CD4-positive, alpha-beta memory T cell (primary cell): ENCODE results near the gene ADGRF1. TPM values are rescaled to one million over a fixed set of nuclear protein-coding genes. Genes with fewer than 3 reads are reported as not detected.

Source experiments
- CTCF ChIA-PET: fragments of 350-600 bp; sonication (Branson Sonifier 250); formaldehyde crosslinking; loops from one replicate; lab custom pipeline; 2021; ENCODE audit warnings: inconsistent platforms; ENCODE audit not compliant: partially characterized antibody; lab: Charles Lee
- POLR2A ChIA-PET: fragments of 350-600 bp; sonication (Branson Sonifier 250); formaldehyde crosslinking; loops from one replicate; lab custom pipeline; 2021; ENCODE audit not compliant: partially characterized antibody; lab: Charles Lee
- DNase-seq, 5 donors: peaks; one replicate each; pipeline versions ENCODE4 v3.0.0 to v3.0.0-alpha.2; 2020 to 2022; ENCODE audit warnings: mixed read lengths in 1 of 5
- H3K27ac ChIP-seq: one replicate; pipeline ENCODE4 v1.7.0; 2013; ENCODE audit warnings: low read depth, low read length
- H3K27me3 ChIP-seq: 2 replicates; pipeline ENCODE4 v1.7.0; 2013; ENCODE audit warnings: mild to moderate bottlenecking, low read length, moderate library complexity; ENCODE audit not compliant: insufficient read depth
- H3K36me3 ChIP-seq: 2 replicates; pipeline ENCODE4 v1.7.0; 2013; ENCODE audit warnings: mild to moderate bottlenecking, low read length, moderate library complexity; ENCODE audit not compliant: insufficient read depth
- H3K4me1 ChIP-seq: 2 replicates; pipeline ENCODE4 v1.7.0; 2013; ENCODE audit warnings: mild to moderate bottlenecking, low read length, moderate library complexity; ENCODE audit not compliant: insufficient read depth
- H3K4me3 ChIP-seq, 2 donors: one replicate each; pipeline ENCODE4 v1.7.0; 2013; ENCODE audit warnings: low read length in 2 of 2, mild to moderate bottlenecking in 1 of 2
- H3K9me3 ChIP-seq, 2 donors: one replicate each; pipeline ENCODE4 v1.7.0; 2013; ENCODE audit warnings: low read length in 2 of 2, control low read depth in 1 of 2; ENCODE audit not compliant: control insufficient read depth in 1 of 2
- H3K27ac Mint-ChIP-seq, 7 donors: one replicate each; pipeline ENCODE4 v1.8.0; 2020 to 2021; ENCODE audit warnings: mixed read lengths in 7 of 7, mild to moderate bottlenecking in 6 of 7, inconsistent platforms in 3 of 7, moderate library complexity in 3 of 7
- H3K27me3 Mint-ChIP-seq, 2 donors: one replicate each; pipeline ENCODE4 v1.8.0; 2020 to 2021; ENCODE audit warnings: mixed read lengths in 2 of 2
- H3K36me3 Mint-ChIP-seq, 2 donors: one replicate each; pipeline ENCODE4 v1.8.0; 2020 to 2021; ENCODE audit warnings: mixed read lengths in 2 of 2, inconsistent platforms in 1 of 2, mild to moderate bottlenecking in 1 of 2
- H3K4me1 Mint-ChIP-seq, 4 donors: one replicate each; pipeline ENCODE4 v1.8.0; 2020 to 2021; ENCODE audit warnings: mixed read lengths in 4 of 4, mild to moderate bottlenecking in 1 of 4
- H3K4me3 Mint-ChIP-seq, 8 donors: one replicate each; pipeline ENCODE4 v1.8.0; 2020 to 2021; ENCODE audit warnings: mixed read lengths in 8 of 8, mild to moderate bottlenecking in 7 of 8, moderate library complexity in 6 of 8, inconsistent platforms in 3 of 8
- H3K9me3 Mint-ChIP-seq, 8 donors: one replicate each; pipeline ENCODE4 v1.8.0; 2020 to 2021; ENCODE audit warnings: mixed read lengths in 8 of 8, mild to moderate bottlenecking in 5 of 8, inconsistent platforms in 3 of 8, moderate library complexity in 1 of 8
- intact Hi-C: fragments of 100-400 bp; cut with micrococcal nuclease; formaldehyde crosslinking; loops from one replicate; pipeline ENCODE4 v1.15.1; 2023
- polyA plus RNA-seq, 2 donors: library from polyadenylated mRNA; unstranded; fragments of 300-500 nt; fragmentation: Illumina TruSeq; gene quantifications; one replicate each; pipeline ENCODE4 v1.2.3, GENCODE V29; 2021
- total RNA-seq, 2 experiments: library from RNA; stranded (reverse); gene quantifications; one replicate each; pipeline ENCODE4 v1.2.3, GENCODE V29; 2021

The ADGRF1 gene
- total and polyA plus RNA-seq, 4 experiments from 2014 or later: not detected

DNA sequence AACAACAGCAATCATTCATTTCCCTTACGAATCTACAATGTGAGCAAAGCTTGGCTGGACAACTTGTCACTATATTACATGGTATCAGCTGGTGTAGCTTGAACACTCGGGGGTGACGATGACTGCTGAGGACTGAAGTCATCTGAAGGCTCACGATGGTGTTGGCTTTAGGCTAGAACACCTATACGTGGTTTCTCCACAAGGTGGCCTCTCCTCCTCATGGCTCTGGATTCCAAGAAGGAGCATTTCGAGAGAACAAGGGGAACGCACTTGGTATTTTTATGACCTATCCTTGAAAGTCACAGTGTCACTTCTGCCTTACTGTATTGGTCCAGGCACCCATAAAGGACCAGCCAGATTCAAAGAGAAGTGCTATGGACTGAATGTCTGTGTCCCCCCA lies 37.5 kb upstream of the ADGRF1 start:
- no peaks in the 10 kb centered on the region for H3K27me3 ChIP-seq
- CTCF ChIA-PET: no interaction called here
- POLR2A ChIA-PET: no interaction called here
- H3K4me3 Mint-ChIP-seq: no peak overlapping the region
- no peak overlapping the region for H3K4me3 ChIP-seq
- no peaks in the 10 kb centered on the region for H3K36me3 ChIP-seq
- peaks cover 6 to 9% of the 10 kb centered on the region in 2 donors for H3K27me3 Mint-ChIP-seq
- no peak overlapping the region for H3K27ac ChIP-seq
- H3K36me3 Mint-ChIP-seq: no peaks in the 10 kb centered on the region
- DNase-seq: no peak
- no peaks in the 10 kb centered on the region for H3K4me1 Mint-ChIP-seq
- H3K27ac Mint-ChIP-seq: no peak overlapping the region
- intact Hi-C loops: no loop called here
- H3K4me1 ChIP-seq: no peaks in the 10 kb centered on the region
- no peaks in the 10 kb centered on the region for H3K9me3 Mint-ChIP-seq
- H3K9me3 ChIP-seq: no peaks in the 10 kb centered on the region

DNA sequence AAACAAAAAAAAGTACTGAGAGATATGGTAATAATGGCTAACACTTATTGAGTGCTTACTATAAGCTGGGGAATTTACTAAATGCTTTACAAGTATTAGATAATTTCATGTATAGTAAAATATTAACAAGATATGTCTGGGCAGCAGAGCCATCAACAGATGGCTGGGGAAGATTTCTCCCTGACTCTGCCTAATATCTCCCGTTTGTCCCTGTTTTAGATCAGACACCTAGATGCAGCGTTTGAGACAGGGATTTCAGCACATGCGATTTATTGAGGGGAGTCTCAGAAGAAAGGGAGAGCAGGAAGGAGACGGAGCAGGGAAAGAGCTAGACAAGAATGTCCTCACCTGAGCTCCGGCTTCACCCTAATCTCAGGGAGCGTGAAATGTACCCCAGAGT lies 36.9 kb upstream of the ADGRF1 start:
- no peak for DNase-seq
- Mint-ChIP-seq H3K27me3 (peaks cover 6 to 9% of the 10 kb centered on the region in 2 donors), H3K4me1 (no peaks in the 10 kb centered on the region), H3K27ac (no peak overlapping the region), H3K36me3 (no peaks in the 10 kb centered on the region), H3K9me3 (no peaks in the 10 kb centered on the region), H3K4me3 (no peak overlapping the region)
- intact Hi-C loops: no loop called here
- Histone ChIP-seq H3K27me3 (no peaks in the 10 kb centered on the region), H3K4me1 (no peaks in the 10 kb centered on the region), H3K4me3 (no peak overlapping the region), H3K27ac (no peak overlapping the region), H3K36me3 (no peaks in the 10 kb centered on the region), H3K9me3 (no peaks in the 10 kb centered on the region)
- ChIA-PET CTCF (no interaction called here), POLR2A (no interaction called here)

DNA sequence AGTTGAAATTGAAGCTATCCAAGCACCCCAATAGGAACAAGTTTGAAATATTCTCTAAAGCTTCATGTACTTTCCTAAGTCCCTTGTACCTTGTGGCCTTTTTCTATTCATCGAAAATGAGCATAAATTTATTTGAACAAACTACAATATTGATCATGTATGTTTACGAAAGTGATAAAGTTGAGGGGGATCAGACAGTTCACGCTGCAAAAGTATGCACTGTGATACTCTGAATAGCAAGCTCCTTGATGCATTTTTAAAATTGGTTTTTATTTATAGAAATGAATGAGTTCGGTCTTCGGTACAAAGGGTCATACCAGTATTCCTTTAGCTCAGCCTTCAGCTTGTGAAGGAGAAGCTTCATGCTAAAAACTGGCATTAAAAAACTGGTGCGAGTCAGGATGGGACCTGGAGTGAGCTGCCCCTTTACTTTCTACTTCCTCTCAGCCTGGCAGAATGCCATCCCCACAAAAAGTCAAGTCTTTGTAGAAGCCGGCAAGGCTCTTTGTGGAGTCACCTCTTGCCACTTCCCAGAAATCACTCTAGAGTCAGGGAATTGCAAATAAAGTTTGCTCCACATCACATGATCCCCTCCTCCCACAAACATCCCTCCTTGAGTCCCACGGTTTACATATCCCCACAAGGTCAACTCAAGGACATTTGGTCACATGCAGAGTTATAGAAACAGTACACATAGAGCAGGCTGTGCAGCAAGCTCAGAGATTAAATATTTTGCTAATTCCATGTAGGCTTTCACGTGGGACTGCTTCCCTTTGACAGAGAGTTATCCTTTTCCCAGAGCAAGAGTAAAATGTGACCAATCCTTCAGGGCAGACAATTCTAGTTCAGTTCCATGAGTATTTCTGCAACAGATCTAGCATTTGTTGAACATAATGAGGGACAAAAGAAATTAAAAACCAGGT lies 34.6 kb upstream of the ADGRF1 start:
- H3K4me1 ChIP-seq: no peaks in the 10 kb centered on the region
- POLR2A ChIA-PET: no interaction called here
- no peaks in the 10 kb centered on the region for H3K4me1 Mint-ChIP-seq
- CTCF ChIA-PET: no interaction called here
- intact Hi-C loops: no loop called here
- no peak overlapping the region for H3K27ac Mint-ChIP-seq
- H3K4me3 Mint-ChIP-seq: no peak overlapping the region
- no peak for DNase-seq
- no peak overlapping the region for H3K27ac ChIP-seq
- no peaks in the 10 kb centered on the region for H3K36me3 ChIP-seq
- H3K9me3 ChIP-seq: no peaks in the 10 kb centered on the region
- no peaks in the 10 kb centered on the region for H3K9me3 Mint-ChIP-seq
- H3K4me3 ChIP-seq: no peak overlapping the region
- no peaks in the 10 kb centered on the region for H3K27me3 ChIP-seq
- no peaks in the 10 kb centered on the region for H3K36me3 Mint-ChIP-seq
- peaks cover 6% of the 10 kb centered on the region in 2 donors for H3K27me3 Mint-ChIP-seq

DNA sequence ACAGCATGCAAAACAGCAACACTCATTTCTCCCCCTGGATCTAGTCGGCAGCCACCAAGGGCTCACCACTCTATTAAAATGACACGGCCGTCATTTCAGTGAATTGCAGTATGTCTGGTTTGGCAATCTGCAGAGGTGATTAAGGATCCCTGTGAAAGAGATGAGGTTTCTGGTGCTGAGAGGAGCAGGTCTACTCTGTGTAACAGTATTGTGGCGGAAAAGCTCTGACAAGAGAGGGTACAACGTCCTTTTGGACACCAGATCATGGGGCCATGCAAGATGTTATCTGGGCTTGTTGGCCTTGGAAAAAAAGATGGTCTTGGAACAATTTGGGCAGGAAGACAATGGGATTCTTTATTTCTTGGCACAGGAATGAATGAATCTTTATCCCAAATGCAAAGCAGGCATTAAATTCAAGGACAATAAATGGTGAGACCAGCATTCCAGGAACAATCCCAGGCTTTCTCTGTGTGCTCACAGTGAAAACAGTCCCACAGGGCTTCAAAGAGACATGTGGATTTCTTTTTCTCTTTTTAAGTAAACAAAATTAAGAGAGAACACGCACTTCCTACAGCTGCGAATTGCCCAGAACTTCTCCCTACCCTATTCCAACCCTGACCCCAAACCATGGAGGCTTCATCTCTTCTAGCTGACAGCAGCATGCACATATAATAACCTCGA lies 33.7 kb upstream of the ADGRF1 start:
- no peaks in the 10 kb centered on the region for H3K4me1 ChIP-seq
- no peak overlapping the region for H3K4me3 ChIP-seq
- DNase-seq: no peak
- no peak overlapping the region for H3K27ac ChIP-seq
- Mint-ChIP-seq H3K27me3 (peaks cover 6% of the 10 kb centered on the region in 2 donors), H3K36me3 (no peaks in the 10 kb centered on the region), H3K4me3 (no peak overlapping the region), H3K9me3 (no peaks in the 10 kb centered on the region), H3K4me1 (no peaks in the 10 kb centered on the region), H3K27ac (no peak overlapping the region)
- CTCF ChIA-PET: no interaction called here
- no peaks in the 10 kb centered on the region for H3K9me3 ChIP-seq
- H3K27me3 ChIP-seq: no peaks in the 10 kb centered on the region
- no peaks in the 10 kb centered on the region for H3K36me3 ChIP-seq
- intact Hi-C loops: no loop called here
- POLR2A ChIA-PET: no interaction called here

DNA sequence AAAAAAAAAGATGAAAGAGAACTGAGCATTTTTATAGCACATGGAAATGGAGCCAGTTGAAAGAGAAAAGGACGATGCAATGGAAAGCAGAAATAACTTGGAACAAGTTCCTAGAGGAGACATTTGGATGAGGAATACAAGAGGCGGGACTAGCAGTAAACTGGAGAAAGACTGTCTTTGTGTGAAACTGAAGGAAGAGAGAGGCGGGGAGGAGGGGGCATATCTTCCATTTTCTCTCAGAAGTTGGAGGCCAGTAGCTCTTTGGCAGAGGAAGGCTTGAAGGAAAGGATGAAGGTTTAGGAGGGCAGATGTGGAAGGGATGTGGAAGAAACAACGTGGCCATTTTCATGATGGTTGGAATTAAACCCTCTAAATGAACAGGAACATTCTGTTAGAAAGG lies 33.0 kb upstream of the ADGRF1 start:
- Mint-ChIP-seq H3K4me1 (no peaks in the 10 kb centered on the region), H3K27me3 (peaks cover 6% of the 10 kb centered on the region in 2 donors), H3K9me3 (no peaks in the 10 kb centered on the region), H3K36me3 (no peaks in the 10 kb centered on the region), H3K4me3 (no peak overlapping the region), H3K27ac (no peak overlapping the region)
- DNase-seq: no peak
- Histone ChIP-seq H3K36me3 (no peaks in the 10 kb centered on the region), H3K4me1 (no peaks in the 10 kb centered on the region), H3K9me3 (no peaks in the 10 kb centered on the region), H3K27ac (no peak overlapping the region), H3K4me3 (no peak overlapping the region), H3K27me3 (no peaks in the 10 kb centered on the region)
- POLR2A ChIA-PET: no interaction called here
- intact Hi-C loops: no loop called here
- CTCF ChIA-PET: no interaction called here

DNA sequence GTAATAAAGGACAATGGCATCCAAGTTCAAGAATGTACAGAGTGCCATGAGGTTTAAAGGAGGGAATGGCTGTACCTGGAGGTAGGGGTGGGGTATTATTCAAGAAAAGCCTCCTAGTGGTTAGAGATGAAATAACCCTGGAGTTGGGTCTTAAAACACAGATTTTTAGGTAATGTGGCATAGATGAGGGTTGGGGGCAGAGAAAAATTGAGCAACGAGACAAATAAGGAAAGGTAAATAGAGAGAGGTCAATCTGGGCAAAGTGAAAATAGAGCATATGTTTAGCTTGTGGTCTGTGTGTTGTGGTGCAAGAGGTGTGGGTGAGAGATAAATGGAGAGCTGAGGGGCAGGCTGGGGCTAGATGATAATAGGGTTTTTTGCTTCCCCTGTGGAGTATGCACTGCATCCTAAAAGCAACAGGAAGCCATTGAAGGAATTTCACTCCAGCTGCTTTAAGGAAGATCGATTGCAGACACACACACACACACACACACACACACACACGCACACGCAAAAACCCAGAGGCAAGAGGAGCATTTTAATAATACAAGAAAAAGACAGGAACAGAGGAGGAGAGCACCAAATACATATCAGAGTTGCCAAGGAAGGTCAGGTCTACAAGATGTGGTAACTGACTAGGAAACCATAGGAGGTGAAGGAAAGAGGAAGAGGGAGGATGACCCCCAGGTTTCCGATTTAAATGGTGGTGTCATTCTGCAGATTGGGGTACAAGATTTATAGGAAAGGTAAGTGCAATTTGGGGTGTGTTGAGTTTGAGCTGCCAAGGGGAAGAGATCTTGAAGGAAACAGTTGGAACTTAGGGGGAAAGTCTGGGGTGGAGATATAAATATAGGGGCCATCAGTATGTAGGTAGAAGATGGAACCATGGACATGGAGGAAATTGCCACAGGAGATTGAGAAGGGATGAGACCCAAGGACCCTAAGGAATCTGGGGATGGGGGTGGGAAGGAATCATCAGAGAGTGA lies 31.3 kb upstream of the ADGRF1 start:
- no peak overlapping the region for H3K4me3 ChIP-seq
- H3K27ac ChIP-seq: no peak overlapping the region
- intact Hi-C loops: no loop called here
- no peaks in the 10 kb centered on the region for H3K27me3 ChIP-seq
- H3K4me1 ChIP-seq: no peaks in the 10 kb centered on the region
- DNase-seq: no peak
- H3K27me3 Mint-ChIP-seq: peaks cover 6% of the 10 kb centered on the region in 2 donors
- no peaks in the 10 kb centered on the region for H3K36me3 ChIP-seq
- H3K27ac Mint-ChIP-seq: no peak overlapping the region
- ChIA-PET CTCF (interaction anchor here (1.7 kb wide), 1 partner anchor 9 kb away, joined by 4 read pairs; no protein-coding TSS in a partner anchor), POLR2A (no interaction called here)
- no peak overlapping the region for H3K4me3 Mint-ChIP-seq
- H3K9me3 Mint-ChIP-seq: no peaks in the 10 kb centered on the region
- no peaks in the 10 kb centered on the region for H3K9me3 ChIP-seq
- H3K36me3 Mint-ChIP-seq: no peaks in the 10 kb centered on the region
- no peaks in the 10 kb centered on the region for H3K4me1 Mint-ChIP-seq

DNA sequence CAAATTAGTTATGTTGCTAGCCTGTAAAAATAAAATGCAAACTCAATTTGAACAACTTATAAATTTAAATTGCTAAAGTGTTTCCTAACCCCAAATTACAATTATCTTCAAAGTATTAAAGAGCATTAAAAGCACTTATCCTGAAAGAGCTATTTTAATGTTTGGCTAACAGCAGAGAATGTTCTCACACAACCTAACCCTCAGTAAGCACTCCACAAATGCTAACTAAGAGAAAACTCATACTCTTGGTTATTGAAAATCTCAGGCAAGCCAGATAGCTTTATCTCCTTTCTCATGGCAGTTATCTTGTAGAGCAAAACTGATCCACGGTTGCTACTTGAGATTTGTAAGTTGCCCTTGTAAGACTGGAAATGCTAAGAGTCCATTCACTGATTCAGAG lies 30.5 kb upstream of the ADGRF1 start:
- Histone ChIP-seq H3K27ac (no peak overlapping the region), H3K4me1 (no peaks in the 10 kb centered on the region), H3K4me3 (no peak overlapping the region), H3K36me3 (no peaks in the 10 kb centered on the region), H3K27me3 (no peaks in the 10 kb centered on the region), H3K9me3 (no peaks in the 10 kb centered on the region)
- no peak for DNase-seq
- H3K27me3 Mint-ChIP-seq: peaks cover 6% of the 10 kb centered on the region in 2 donors
- no peaks in the 10 kb centered on the region for H3K36me3 Mint-ChIP-seq
- intact Hi-C loops: no loop called here
- ChIA-PET POLR2A (no interaction called here), CTCF (interaction anchor here (1.7 kb wide), 1 partner anchor 10 kb away, joined by 4 read pairs; no protein-coding TSS in a partner anchor)
- H3K4me3 Mint-ChIP-seq: no peak overlapping the region
- H3K4me1 Mint-ChIP-seq: no peaks in the 10 kb centered on the region
- no peaks in the 10 kb centered on the region for H3K9me3 Mint-ChIP-seq
- H3K27ac Mint-ChIP-seq: no peak overlapping the region
